SK-N-SH treated with all-trans-retinoic acid at 6 μM for 48 hours (cell line): ENCODE data around the gene RIPK4.

ENCODE experiments used
- ATAC-seq: fragments of 200-7000 bp; cut with Tn5 transposase; 3 replicates; pipeline ENCODE4 v1.9.1; 2020; ENCODE audit warnings: mild to moderate bottlenecking, moderate library complexity
- BACH2 ChIP-seq: fragments of 250-450 bp; sonication (Bioruptor Pico); IDR thresholded peaks from 2 replicates; pipeline ENCODE4 v1.9.0; 2021; ENCODE audit warnings: mild to moderate bottlenecking, borderline replicate concordance
- CSDC2 ChIP-seq: fragments of 250-450 bp; sonication (Bioruptor Pico); IDR thresholded peaks from 2 replicates; pipeline ENCODE4 v1.5.0; 2020; ENCODE audit warnings: mild to moderate bottlenecking, moderate library complexity
- ESRRG ChIP-seq: fragments of 250-450 bp; sonication (Bioruptor Pico); IDR thresholded peaks from 2 replicates; pipeline ENCODE4 v1.6.1; 2021; ENCODE audit warnings: mild to moderate bottlenecking
- GLIS3 ChIP-seq: fragments of 250-450 bp; sonication (Bioruptor Pico); IDR thresholded peaks from 2 replicates; pipeline ENCODE4 v1.5.0; 2020; ENCODE audit warnings: mild to moderate bottlenecking, moderate library complexity
- ISL1 ChIP-seq: fragments of 250-450 bp; sonication (Bioruptor Pico); IDR thresholded peaks from 2 replicates; pipeline ENCODE4 v2.1.2; 2022; ENCODE audit warnings: mild to moderate bottlenecking, moderate library complexity
- OSR1 ChIP-seq: fragments of 250-450 bp; sonication (Bioruptor Pico); IDR thresholded peaks from 2 replicates; pipeline ENCODE4 v1.8.0; 2022; ENCODE audit warnings: moderate library complexity, mild to moderate bottlenecking, inconsistent platforms
- PATZ1 ChIP-seq: fragments of 250-450 bp; sonication (Bioruptor Pico); IDR thresholded peaks from 2 replicates; pipeline ENCODE4 v1.8.0; 2020; ENCODE audit warnings: mild to moderate bottlenecking, moderate library complexity, borderline replicate concordance
- PPARA ChIP-seq: fragments of 250-450 bp; sonication (Bioruptor Pico); IDR thresholded peaks from 2 replicates; pipeline ENCODE4 v1.5.0; 2020; ENCODE audit warnings: mild to moderate bottlenecking, borderline replicate concordance
- RARB ChIP-seq: fragments of 250-450 bp; sonication (Bioruptor Pico); IDR thresholded peaks from 2 replicates; pipeline ENCODE4 v1.8.0; 2021; ENCODE audit warnings: mild to moderate bottlenecking, moderate library complexity
- SNAI2 ChIP-seq: fragments of 250-450 bp; sonication (Bioruptor Pico); IDR thresholded peaks from 2 replicates; pipeline ENCODE4 v1.5.0; 2020; ENCODE audit warnings: mild to moderate bottlenecking, moderate library complexity
- TSHZ2 ChIP-seq: fragments of 250-450 bp; sonication (Bioruptor Pico); IDR thresholded peaks from 2 replicates; pipeline ENCODE4 v1.5.0; 2020; ENCODE audit warnings: mild to moderate bottlenecking, moderate library complexity
- ZC3H10 ChIP-seq: fragments of 250-450 bp; sonication (Bioruptor Pico); IDR thresholded peaks from 2 replicates; pipeline ENCODE4 v1.5.1; 2021; ENCODE audit warnings: mild to moderate bottlenecking, moderate library complexity
- ZFP3 ChIP-seq: fragments of 250-450 bp; sonication (Bioruptor Pico); IDR thresholded peaks from 2 replicates; pipeline ENCODE4 v1.5.0; 2020; ENCODE audit warnings: mild to moderate bottlenecking, moderate library complexity
- ZNF565 ChIP-seq: fragments of 450-650 bp; formaldehyde crosslinking; conservative IDR thresholded peaks from 2 replicates; pipeline ENCODE4 v1.5.0; 2020; ENCODE audit warnings: low read depth, mild to moderate bottlenecking, moderate library complexity
- ZNF70 ChIP-seq: fragments of 450-650 bp; formaldehyde crosslinking; IDR thresholded peaks from 2 replicates; pipeline ENCODE4 v1.5.0; 2020; ENCODE audit warnings: mild to moderate bottlenecking, moderate library complexity
- ZNF8 ChIP-seq: fragments of 450-650 bp; formaldehyde crosslinking; IDR thresholded peaks from 2 replicates; pipeline ENCODE4 v1.5.0; 2020; ENCODE audit warnings: mild to moderate bottlenecking, moderate library complexity
- TF ChIP-seq, protein P1 (sequence below): fragments of 250-450 bp; sonication (Bioruptor Pico); IDR thresholded peaks from 2 replicates; pipeline ENCODE4 v1.8.0; 2021; ENCODE audit warnings: low read depth, mild to moderate bottlenecking, moderate library complexity, borderline replicate concordance
- TF ChIP-seq, protein P2 (sequence below): fragments of 250-450 bp; sonication (Bioruptor Pico); IDR thresholded peaks from 2 replicates; pipeline ENCODE4 v1.5.1; 2020; ENCODE audit warnings: low read depth, mild to moderate bottlenecking, moderate library complexity

The RIPK4 gene

GRCh38 chr21:41755934-41756773 lies 10.7 kb downstream of the RIPK4 start (continued):
- no peak for TF ChIP-seq TSHZ2 (CRISPR knock-in tag)
- no peak for TF ChIP-seq ISL1 (CRISPR knock-in tag)

DNA sequence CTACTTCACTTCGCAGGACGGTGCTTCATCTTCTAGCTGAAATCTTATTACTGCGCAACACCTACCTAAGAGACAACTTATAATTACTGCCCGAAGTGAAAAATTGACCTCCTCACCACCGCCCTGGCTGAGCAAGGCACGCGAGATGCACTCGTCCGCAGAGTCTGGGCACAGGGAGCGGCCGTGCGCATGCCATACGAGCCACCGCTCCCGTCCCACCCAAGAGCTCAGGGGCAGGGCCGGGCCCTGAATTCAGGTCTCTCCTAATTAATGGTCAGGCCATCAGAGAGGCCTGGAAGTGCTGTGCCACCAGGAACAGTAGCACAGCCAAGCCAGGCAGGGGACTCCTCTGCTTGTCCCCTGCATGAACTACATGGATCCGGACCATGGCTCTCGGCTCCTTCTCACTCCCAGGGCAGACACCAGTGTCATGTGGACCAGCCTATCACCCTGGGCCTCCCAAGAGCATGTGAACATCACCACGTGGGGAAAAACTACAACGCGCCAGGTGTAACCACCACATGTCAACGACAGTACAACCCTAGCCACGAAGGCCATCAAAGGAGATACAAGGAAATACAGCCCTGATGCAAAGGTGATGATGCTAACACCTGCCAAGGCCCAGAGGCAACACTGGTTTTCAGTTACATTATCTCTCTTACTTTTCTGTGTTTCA lies 11.5 kb downstream of the RIPK4 start:
- no peak for TF ChIP-seq RARB
- no peak for TF ChIP-seq CSDC2 (CRISPR knock-in tag)
- no peak for TF ChIP-seq ESRRG
- TF ChIP-seq PATZ1 (CRISPR knock-in tag) = no peak
- TF ChIP-seq GLIS3 (CRISPR knock-in tag) = no peak
- TF ChIP-seq, protein P1, sequence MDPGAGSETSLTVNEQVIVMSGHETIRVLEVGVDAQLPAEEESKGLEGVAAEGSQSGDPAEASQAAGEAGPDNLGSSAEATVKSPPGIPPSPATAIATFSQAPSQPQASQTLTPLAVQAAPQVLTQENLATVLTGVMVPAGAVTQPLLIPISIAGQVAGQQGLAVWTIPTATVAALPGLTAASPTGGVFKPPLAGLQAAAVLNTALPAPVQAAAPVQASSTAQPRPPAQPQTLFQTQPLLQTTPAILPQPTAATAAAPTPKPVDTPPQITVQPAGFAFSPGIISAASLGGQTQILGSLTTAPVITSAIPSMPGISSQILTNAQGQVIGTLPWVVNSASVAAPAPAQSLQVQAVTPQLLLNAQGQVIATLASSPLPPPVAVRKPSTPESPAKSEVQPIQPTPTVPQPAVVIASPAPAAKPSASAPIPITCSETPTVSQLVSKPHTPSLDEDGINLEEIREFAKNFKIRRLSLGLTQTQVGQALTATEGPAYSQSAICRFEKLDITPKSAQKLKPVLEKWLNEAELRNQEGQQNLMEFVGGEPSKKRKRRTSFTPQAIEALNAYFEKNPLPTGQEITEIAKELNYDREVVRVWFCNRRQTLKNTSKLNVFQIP (CRISPR knock-in tag) = no peak
- no peak for TF ChIP-seq ZNF70 (CRISPR knock-in tag)
- no peak for TF ChIP-seq PPARA (CRISPR knock-in tag)
- TF ChIP-seq, protein P2, sequence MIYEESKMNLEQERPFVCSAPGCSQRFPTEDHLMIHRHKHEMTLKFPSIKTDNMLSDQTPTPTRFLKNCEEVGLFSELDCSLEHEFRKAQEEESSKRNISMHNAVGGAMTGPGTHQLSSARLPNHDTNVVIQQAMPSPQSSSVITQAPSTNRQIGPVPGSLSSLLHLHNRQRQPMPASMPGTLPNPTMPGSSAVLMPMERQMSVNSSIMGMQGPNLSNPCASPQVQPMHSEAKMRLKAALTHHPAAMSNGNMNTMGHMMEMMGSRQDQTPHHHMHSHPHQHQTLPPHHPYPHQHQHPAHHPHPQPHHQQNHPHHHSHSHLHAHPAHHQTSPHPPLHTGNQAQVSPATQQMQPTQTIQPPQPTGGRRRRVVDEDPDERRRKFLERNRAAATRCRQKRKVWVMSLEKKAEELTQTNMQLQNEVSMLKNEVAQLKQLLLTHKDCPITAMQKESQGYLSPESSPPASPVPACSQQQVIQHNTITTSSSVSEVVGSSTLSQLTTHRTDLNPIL (CRISPR knock-in tag) = no peak
- no peak for TF ChIP-seq ZC3H10 (CRISPR knock-in tag)
- no peak for TF ChIP-seq TSHZ2 (CRISPR knock-in tag)
- no peak for TF ChIP-seq BACH2 (CRISPR knock-in tag)
- TF ChIP-seq ZNF8 (CRISPR knock-in tag) = no peak
- TF ChIP-seq SNAI2 = no peak
- no peak for TF ChIP-seq ZFP3
- TF ChIP-seq ZNF565 (CRISPR knock-in tag) = no peak
- TF ChIP-seq OSR1 = no peak
- no peak for ATAC-seq

- no peak for ATAC-seq
- TF ChIP-seq PATZ1 (CRISPR knock-in tag) (no peak), GLIS3 (CRISPR knock-in tag) (no peak), BACH2 (CRISPR knock-in tag) (no peak), SNAI2 (no peak), ZNF565 (CRISPR knock-in tag) (no peak), TSHZ2 (CRISPR knock-in tag) (no peak), ZFP3 (no peak)
- TF ChIP-seq, protein P1 (CRISPR knock-in tag) = no peak
These were observed 12.4 kb downstream of the RIPK4 start for GRCh38 chr21:41754479-41754891.
